H1 (cell line): Measurements from ENCODE around the gene PDE6B.

Experiments used
- BRCA1 ChIP-seq: IDR thresholded peaks from 2 replicates; pipeline ENCODE4 v1.6.1; 2012; ENCODE audit warnings: low read depth, low read length, improper control_type of control experiment
- TAF1 ChIP-seq: IDR thresholded peaks from 2 replicates; pipeline ENCODE4 v1.6.1; 2011; ENCODE audit warnings: mild to moderate bottlenecking, low read depth, low read length
- TF ChIP-seq, protein P1 (sequence below): IDR thresholded peaks from 2 replicates; pipeline ENCODE4 v1.6.1; 2011; ENCODE audit warnings: low read length, improper control_type of control experiment
- TF ChIP-seq, protein P2 (sequence below), 3 experiments: IDR thresholded peaks; 1 replicate in 2 of 3; 2 replicates in 1 of 3; pipeline versions ENCODE4 v1.5.1 to v1.6.1; 2011; ENCODE audit warnings: low read length in 3 of 3, mild to moderate bottlenecking in 3 of 3, inconsistent platforms in 2 of 3, low read depth in 1 of 3, moderate library complexity in 1 of 3; ENCODE audit not compliant: insufficient read depth in 1 of 3; ENCODE audit errors: control extremely low read depth in 1 of 3

GRCh38 chr4:632196-632790 lies 6.9 kb downstream of the PDE6B start:
- TF ChIP-seq, protein P1, sequence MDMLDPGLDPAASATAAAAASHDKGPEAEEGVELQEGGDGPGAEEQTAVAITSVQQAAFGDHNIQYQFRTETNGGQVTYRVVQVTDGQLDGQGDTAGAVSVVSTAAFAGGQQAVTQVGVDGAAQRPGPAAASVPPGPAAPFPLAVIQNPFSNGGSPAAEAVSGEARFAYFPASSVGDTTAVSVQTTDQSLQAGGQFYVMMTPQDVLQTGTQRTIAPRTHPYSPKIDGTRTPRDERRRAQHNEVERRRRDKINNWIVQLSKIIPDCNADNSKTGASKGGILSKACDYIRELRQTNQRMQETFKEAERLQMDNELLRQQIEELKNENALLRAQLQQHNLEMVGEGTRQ: no peak
- TF ChIP-seq, protein P2, sequence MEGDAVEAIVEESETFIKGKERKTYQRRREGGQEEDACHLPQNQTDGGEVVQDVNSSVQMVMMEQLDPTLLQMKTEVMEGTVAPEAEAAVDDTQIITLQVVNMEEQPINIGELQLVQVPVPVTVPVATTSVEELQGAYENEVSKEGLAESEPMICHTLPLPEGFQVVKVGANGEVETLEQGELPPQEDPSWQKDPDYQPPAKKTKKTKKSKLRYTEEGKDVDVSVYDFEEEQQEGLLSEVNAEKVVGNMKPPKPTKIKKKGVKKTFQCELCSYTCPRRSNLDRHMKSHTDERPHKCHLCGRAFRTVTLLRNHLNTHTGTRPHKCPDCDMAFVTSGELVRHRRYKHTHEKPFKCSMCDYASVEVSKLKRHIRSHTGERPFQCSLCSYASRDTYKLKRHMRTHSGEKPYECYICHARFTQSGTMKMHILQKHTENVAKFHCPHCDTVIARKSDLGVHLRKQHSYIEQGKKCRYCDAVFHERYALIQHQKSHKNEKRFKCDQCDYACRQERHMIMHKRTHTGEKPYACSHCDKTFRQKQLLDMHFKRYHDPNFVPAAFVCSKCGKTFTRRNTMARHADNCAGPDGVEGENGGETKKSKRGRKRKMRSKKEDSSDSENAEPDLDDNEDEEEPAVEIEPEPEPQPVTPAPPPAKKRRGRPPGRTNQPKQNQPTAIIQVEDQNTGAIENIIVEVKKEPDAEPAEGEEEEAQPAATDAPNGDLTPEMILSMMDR (IDR thresholded peaks at IDR 0.05; ENCODE audit: control extremely low read depth in 1 of 3, insufficient read depth in 1 of 3, low read depth in 1 of 3, low read length in 3 of 3): no peak
- TF ChIP-seq TAF1: no peak
- TF ChIP-seq BRCA1: no peak
